SK-N-SH (cell line): Measurements from ENCODE around the gene SLC10A7.

Experiments used
- CHD2 ChIP-seq: fragments of 150-350 bp; IDR thresholded peaks from 2 replicates; pipeline ENCODE4 v1.6.1; 2018; ENCODE audit warnings: low read length; ENCODE audit not compliant: partially characterized antibody
- EP300 ChIP-seq, 2 experiments: IDR thresholded peaks; 2 replicates each; pipeline versions ENCODE4 v1.4.0 to v1.6.1; 2012; ENCODE audit warnings: borderline replicate concordance in 1 of 2, low read depth in 1 of 2, low read length in 1 of 2
- EZH2phosphoT487 ChIP-seq: fragments of 200-600 bp; sonication (generic); IDR thresholded peaks from 2 replicates; pipeline ENCODE4 v1.6.1; 2017; ENCODE audit warnings: low read depth, mixed run types, mild to moderate bottlenecking, antibody characterized with exemption, moderate library complexity, borderline replicate concordance
- MEF2A ChIP-seq: IDR thresholded peaks from 2 replicates; pipeline ENCODE4 v1.4.0; 2012; ENCODE audit warnings: low read depth, borderline replicate concordance
- MXI1 ChIP-seq: IDR thresholded peaks from 2 replicates; pipeline ENCODE4 v1.6.1; 2012; ENCODE audit warnings: mild to moderate bottlenecking, low read depth, low read length, improper control_type of control experiment
- POLR2AphosphoS5 ChIP-seq: IDR thresholded peaks from 2 replicates; pipeline ENCODE4 v1.6.1; 2012; ENCODE audit warnings: low read depth, low read length
- RAD21 ChIP-seq: IDR thresholded peaks from 2 replicates; pipeline ENCODE4 v1.6.1; 2012; ENCODE audit warnings: mild to moderate bottlenecking, low read length
- TCF12 ChIP-seq: IDR thresholded peaks from 2 replicates; pipeline ENCODE4 v1.4.0; 2012
- TF ChIP-seq, protein P1 (sequence below): IDR thresholded peaks from 2 replicates; pipeline ENCODE4 v1.4.0; 2012; ENCODE audit warnings: low read depth, borderline replicate concordance
- TF ChIP-seq, protein P2 (sequence below): fragments of 200-600 bp; sonication (generic); IDR thresholded peaks from 2 replicates; pipeline ENCODE4 v1.6.1; 2017; ENCODE audit warnings: antibody characterized with exemption, mild to moderate bottlenecking, moderate library complexity
- TF ChIP-seq, protein P3 (sequence below): fragments of 150-350 bp; IDR thresholded peaks from 2 replicates; pipeline ENCODE4 v1.6.1; 2017; ENCODE audit warnings: antibody characterized with exemption, low read length, low read depth, borderline replicate concordance

GRCh38 chr4:146243141-146243882 is 278.4 kb downstream of the SLC10A7 start:
- TF ChIP-seq, protein P1, sequence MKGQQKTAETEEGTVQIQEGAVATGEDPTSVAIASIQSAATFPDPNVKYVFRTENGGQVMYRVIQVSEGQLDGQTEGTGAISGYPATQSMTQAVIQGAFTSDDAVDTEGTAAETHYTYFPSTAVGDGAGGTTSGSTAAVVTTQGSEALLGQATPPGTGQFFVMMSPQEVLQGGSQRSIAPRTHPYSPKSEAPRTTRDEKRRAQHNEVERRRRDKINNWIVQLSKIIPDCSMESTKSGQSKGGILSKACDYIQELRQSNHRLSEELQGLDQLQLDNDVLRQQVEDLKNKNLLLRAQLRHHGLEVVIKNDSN, result no peak
- TF ChIP-seq, protein P2, sequence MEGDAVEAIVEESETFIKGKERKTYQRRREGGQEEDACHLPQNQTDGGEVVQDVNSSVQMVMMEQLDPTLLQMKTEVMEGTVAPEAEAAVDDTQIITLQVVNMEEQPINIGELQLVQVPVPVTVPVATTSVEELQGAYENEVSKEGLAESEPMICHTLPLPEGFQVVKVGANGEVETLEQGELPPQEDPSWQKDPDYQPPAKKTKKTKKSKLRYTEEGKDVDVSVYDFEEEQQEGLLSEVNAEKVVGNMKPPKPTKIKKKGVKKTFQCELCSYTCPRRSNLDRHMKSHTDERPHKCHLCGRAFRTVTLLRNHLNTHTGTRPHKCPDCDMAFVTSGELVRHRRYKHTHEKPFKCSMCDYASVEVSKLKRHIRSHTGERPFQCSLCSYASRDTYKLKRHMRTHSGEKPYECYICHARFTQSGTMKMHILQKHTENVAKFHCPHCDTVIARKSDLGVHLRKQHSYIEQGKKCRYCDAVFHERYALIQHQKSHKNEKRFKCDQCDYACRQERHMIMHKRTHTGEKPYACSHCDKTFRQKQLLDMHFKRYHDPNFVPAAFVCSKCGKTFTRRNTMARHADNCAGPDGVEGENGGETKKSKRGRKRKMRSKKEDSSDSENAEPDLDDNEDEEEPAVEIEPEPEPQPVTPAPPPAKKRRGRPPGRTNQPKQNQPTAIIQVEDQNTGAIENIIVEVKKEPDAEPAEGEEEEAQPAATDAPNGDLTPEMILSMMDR, result peak; percentile 57
- no peak for TF ChIP-seq MXI1
- TF ChIP-seq POLR2AphosphoS5, result no peak
- TF ChIP-seq RAD21, result no peak
- TF ChIP-seq EP300 (IDR thresholded peaks at IDR 0.05; ENCODE audit: borderline replicate concordance in 1 of 2, low read depth in 1 of 2, low read length in 1 of 2), result no peak
- no peak for TF ChIP-seq CHD2
- TF ChIP-seq EZH2phosphoT487, result no peak
- TF ChIP-seq TCF12, result no peak
- no peak for TF ChIP-seq MEF2A
- TF ChIP-seq, protein P3, sequence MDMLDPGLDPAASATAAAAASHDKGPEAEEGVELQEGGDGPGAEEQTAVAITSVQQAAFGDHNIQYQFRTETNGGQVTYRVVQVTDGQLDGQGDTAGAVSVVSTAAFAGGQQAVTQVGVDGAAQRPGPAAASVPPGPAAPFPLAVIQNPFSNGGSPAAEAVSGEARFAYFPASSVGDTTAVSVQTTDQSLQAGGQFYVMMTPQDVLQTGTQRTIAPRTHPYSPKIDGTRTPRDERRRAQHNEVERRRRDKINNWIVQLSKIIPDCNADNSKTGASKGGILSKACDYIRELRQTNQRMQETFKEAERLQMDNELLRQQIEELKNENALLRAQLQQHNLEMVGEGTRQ, result no peak
